ENCODE measurements around the gene A1CF.
"Not testable (repeated sequence)": the region's sequence is repeated elsewhere in the genome, so short reads cannot be mapped to it uniquely, and the experiment has no call there.

The A1CF gene

GRCh38 chr10:50787962-50788361 is 97.5 kb downstream of the A1CF start:
- DNase-seq: not testable (repeated sequence)

GRCh38 chr10:50782017-50782416 is 103.4 kb downstream of the A1CF start:
- not testable (repeated sequence) for DNase-seq

GRCh38 chr10:50780036-50780435 is 105.4 kb downstream of the A1CF start:
- DNase-seq: not testable (repeated sequence)

- DNase-seq: not testable (repeated sequence)
These were observed 110.6 kb downstream of the A1CF start for GRCh38 chr10:50774868-50775267.

GRCh38 chr10:50772042-50772441 is 113.4 kb downstream of the A1CF start:
- not testable (repeated sequence) for DNase-seq

GRCh38 chr10:50766774-50767513 is 118.5 kb downstream of the A1CF start:
- not testable (repeated sequence) for DNase-seq
